ENCODE data around the gene LIMK1.
A peak's percentile ranks its signal among the peaks of the same experiment; 100 is the strongest.

LIMK1 gene

DNA sequence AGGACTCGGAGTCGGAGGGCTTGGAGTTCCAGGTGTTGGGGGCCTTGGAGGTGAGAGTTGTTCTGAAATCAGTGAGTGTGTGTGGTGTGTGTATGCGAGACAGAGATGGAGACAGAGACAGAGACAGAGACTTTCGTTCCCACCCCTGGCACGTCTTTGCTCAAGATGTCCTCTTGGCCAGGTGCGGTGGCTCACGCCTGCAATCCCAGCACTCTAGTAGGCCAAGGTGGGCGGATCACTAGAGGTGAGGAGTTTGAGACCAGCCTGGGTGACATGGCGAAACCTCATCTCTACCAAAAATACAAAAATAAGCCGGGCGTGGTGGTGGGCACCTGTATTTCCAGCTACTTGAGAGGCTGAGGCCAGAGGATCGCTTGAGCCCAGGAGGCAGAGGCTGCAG lies 20.0 kb upstream of the LIMK1 start:
- Mint-ChIP-seq H3K36me3 (no peaks in the 10 kb centered on the region), H3K4me3 (no peak overlapping the region), H3K27ac (no peak overlapping the region), H3K4me1 (no peaks in the 10 kb centered on the region), H3K9me3 (no peaks in the 10 kb centered on the region), H3K27me3 (no peaks in the 10 kb centered on the region)

DNA sequence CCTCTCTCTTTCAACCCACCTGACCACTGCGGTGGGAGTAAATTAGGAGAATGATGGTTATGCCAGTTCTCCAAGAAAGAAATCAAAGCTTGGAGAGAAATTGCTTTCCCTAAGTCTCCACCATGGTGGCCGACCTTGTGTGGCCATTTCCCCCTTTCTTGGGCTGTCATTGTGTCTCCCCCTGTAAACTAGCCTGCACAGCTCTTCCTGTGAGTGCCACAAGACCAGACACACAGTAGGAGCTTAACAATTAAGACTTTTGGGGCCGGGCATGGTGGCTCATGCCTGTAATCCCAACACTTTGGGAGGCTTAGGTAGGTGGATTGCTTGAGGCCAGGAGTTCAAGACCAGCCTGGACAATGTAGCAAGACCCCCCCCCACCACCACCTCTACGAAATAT lies 18.9 kb upstream of the LIMK1 start:
- Mint-ChIP-seq H3K9me3 (no peaks in the 10 kb centered on the region), H3K36me3 (no peaks in the 10 kb centered on the region), H3K4me3 (no peak overlapping the region), H3K4me1 (no peaks in the 10 kb centered on the region), H3K27ac (no peak overlapping the region), H3K27me3 (no peaks in the 10 kb centered on the region)

DNA sequence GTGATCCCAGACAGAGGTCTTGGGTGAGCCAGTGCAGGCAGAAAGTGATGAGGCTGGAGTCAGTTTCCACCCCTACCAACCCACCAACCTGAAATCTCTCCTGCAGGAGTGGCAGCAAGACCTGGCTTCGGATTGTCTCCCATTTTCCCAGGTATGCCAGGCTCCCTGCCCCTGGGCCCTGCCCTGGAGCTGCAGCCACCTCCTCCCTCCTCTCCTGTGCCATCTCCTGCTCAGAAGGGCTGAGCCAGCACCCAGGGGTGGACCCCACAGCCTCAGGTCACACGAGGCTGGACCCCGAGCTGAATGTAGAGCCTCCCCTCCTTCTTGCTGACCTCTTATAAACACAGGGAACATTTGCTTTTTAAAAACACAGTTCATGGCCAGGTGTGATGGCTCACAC lies 17.0 kb upstream of the LIMK1 start:
- H3K9me3 Mint-ChIP-seq: no peaks in the 10 kb centered on the region
- H3K4me3 Mint-ChIP-seq: no peak overlapping the region
- H3K27me3 Mint-ChIP-seq: no peaks in the 10 kb centered on the region
- H3K36me3 Mint-ChIP-seq: no peaks in the 10 kb centered on the region
- H3K27ac Mint-ChIP-seq: no peak overlapping the region
- no peaks in the 10 kb centered on the region for H3K4me1 Mint-ChIP-seq

GRCh38 chr7:74068378-74069085 lies 15.1 kb upstream of the LIMK1 start:
- Mint-ChIP-seq H3K4me1 (no peaks in the 10 kb centered on the region), H3K4me3 (no peak overlapping the region), H3K27me3 (no peaks in the 10 kb centered on the region), H3K9me3 (no peaks in the 10 kb centered on the region), H3K36me3 (no peaks in the 10 kb centered on the region), H3K27ac (no peak overlapping the region)

GRCh38 chr7:74069086-74069541 lies 14.5 kb upstream of the LIMK1 start:
- Mint-ChIP-seq H3K27me3 (no peaks in the 10 kb centered on the region), H3K27ac (no peak overlapping the region), H3K4me1 (no peaks in the 10 kb centered on the region), H3K9me3 (no peaks in the 10 kb centered on the region), H3K36me3 (no peaks in the 10 kb centered on the region), H3K4me3 (no peak overlapping the region)

DNA sequence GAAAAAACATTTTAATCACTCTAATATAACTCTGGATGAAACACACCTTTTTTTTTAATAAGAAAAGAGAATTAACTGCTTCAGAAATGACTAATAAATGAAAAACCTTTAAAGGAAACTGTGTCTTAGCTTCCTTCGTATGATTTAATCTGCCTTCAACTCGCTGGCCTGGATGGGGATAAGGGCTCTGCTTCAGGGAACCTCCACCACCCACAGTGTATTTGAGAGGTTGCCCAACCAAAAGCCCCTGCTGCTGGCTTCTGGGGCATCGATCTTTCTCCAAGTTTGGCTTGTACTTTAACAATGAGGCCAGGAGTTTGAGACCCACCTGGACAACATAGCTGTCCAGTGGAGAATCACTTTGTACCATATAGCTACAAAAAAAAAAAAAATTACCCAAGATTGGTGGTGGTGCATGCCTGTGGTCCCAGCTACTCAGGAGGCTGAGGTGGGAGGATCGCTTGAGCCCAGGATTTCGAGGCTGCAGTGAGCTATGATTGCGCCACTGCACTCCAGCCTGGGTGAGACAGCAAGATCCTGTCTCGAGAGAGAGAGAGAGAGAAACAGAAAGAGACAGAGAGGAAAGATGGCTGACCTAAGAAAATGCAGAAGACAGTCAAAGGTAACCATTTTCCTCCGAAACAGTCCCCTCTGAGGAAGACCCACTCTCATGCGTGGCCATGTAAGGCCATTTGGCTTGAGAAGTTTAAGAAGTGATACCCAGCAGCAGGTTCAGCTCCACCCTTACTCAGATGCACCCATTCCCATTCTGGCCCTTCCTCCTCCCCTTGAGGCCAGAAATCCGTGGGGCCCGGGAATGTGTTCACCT lies 13.6 kb upstream of the LIMK1 start:
- Mint-ChIP-seq H3K4me1 (no peaks in the 10 kb centered on the region), H3K9me3 (no peaks in the 10 kb centered on the region), H3K27me3 (no peaks in the 10 kb centered on the region), H3K36me3 (no peaks in the 10 kb centered on the region), H3K4me3 (no peak overlapping the region), H3K27ac (no peak overlapping the region)

- no peak overlapping the region for H3K4me3 Mint-ChIP-seq
- no peaks in the 10 kb centered on the region for H3K4me1 Mint-ChIP-seq
- no peak overlapping the region for H3K27ac Mint-ChIP-seq
- H3K36me3 Mint-ChIP-seq: no peaks in the 10 kb centered on the region
- H3K9me3 Mint-ChIP-seq: no peaks in the 10 kb centered on the region
- no peaks in the 10 kb centered on the region for H3K27me3 Mint-ChIP-seq
These were observed 13.0 kb upstream of the LIMK1 start for GRCh38 chr7:74070619-74070921.

GRCh38 chr7:74071121-74071520 lies 12.5 kb upstream of the LIMK1 start:
- no peaks in the 10 kb centered on the region for H3K9me3 Mint-ChIP-seq
- H3K36me3 Mint-ChIP-seq: no peaks in the 10 kb centered on the region
- H3K27me3 Mint-ChIP-seq: no peaks in the 10 kb centered on the region
- no peak overlapping the region for H3K27ac Mint-ChIP-seq
- no peaks in the 10 kb centered on the region for H3K4me1 Mint-ChIP-seq
- no peak overlapping the region for H3K4me3 Mint-ChIP-seq

- H3K4me3 Mint-ChIP-seq: no peak overlapping the region
- no peaks in the 10 kb centered on the region for H3K9me3 Mint-ChIP-seq
- no peak overlapping the region for H3K27ac Mint-ChIP-seq
- H3K27me3 Mint-ChIP-seq: no peaks in the 10 kb centered on the region
- H3K36me3 Mint-ChIP-seq: no peaks in the 10 kb centered on the region
- no peaks in the 10 kb centered on the region for H3K4me1 Mint-ChIP-seq
These were observed 8.8 kb upstream of the LIMK1 start for GRCh38 chr7:74074770-74075169.

DNA sequence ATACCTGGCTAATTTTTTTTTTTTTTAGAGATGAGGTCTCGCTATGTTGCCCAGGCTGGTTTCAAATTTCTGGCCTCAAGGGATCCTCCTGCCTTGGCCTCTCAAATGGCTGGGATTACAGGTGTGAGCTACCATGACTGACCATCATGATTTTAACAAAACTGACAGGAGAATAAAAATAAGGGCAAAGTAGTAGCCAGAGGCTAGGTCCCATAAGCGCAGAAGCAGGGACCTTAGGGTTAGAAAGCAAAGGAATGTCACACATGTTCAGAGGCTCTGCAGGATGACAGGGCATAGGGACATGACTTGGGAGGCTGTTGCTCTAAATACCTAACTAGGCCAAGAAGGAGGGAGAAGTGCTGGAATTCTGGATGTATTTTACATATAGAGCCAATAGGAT lies 5.1 kb upstream of the LIMK1 start:
- Mint-ChIP-seq H3K4me3 (no peak overlapping the region), H3K27me3 (no peaks in the 10 kb centered on the region)

GRCh38 chr7:74082770-74083116 lies 861 bp upstream of the LIMK1 start:
- Mint-ChIP-seq H3K36me3 (no peaks in the 10 kb centered on the region), H3K27ac (no peak overlapping the region), H3K9me3 (no peaks in the 10 kb centered on the region), H3K4me3 (peak overlapping the region; percentile 42), H3K27me3 (no peaks in the 10 kb centered on the region), H3K4me1 (peaks cover 9% of the 10 kb centered on the region)

More for the DNA sequence above, 5.1 kb upstream of the LIMK1 start:
- Mint-ChIP-seq H3K9me3 (no peaks in the 10 kb centered on the region), H3K27ac (no peak overlapping the region), H3K36me3 (no peaks in the 10 kb centered on the region), H3K4me1 (no peaks in the 10 kb centered on the region)

DNA sequence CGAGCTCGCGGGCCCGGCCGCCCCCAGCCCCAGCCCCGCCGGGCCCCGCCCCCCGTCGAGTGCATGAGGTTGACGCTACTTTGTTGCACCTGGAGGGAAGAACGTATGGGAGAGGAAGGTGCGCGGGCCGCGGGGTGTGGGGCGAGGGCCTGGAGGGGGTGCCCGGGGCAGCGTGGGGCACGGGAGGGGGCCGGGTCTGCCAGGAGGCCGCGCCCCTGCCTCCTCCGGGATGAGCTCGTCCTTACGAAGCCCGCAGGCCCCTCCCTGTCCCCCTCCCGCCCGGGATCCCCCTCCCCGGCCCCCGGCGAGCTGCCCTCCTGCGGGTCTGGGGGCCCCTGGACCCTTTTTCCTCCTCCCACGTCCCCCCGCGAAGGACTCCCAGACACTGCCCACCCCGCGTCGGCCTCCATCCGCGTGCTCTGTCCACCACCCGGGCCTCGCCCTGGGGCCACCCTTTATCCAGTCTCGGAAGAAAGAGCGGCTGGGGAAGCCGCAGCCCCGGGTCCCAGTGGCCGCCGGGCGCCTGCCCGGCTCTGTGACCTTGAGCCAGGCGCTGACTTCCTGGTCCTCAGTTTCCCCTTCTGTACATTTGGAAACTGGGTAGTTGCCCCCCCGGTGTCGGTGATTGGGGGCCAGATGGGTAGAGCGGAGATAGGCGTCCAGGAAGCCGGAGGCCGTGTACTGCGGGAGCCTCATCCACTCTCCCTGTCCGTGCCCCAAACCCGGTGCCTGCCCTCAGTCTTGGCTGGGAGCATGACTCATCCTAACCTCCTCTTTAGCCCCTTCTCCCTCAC lies 521 bp downstream of the LIMK1 start:
- Mint-ChIP-seq H3K27me3 (no peaks in the 10 kb centered on the region), H3K4me1 (peaks cover 9% of the 10 kb centered on the region), H3K4me3 (peak overlapping the region; percentile 83)

GRCh38 chr7:74084722-74085578 lies 1.3 kb downstream of the LIMK1 start:
- Mint-ChIP-seq H3K27ac (peak overlapping the region; percentile 79), H3K4me3 (peak overlapping the region; percentile 83), H3K9me3 (no peaks in the 10 kb centered on the region), H3K4me1 (peaks cover 9% of the 10 kb centered on the region), H3K36me3 (no peaks in the 10 kb centered on the region), H3K27me3 (no peaks in the 10 kb centered on the region)

More for the DNA sequence above, 521 bp downstream of the LIMK1 start:
- Mint-ChIP-seq H3K9me3 (no peaks in the 10 kb centered on the region), H3K36me3 (no peaks in the 10 kb centered on the region), H3K27ac (peak overlapping the region; percentile 79)

DNA sequence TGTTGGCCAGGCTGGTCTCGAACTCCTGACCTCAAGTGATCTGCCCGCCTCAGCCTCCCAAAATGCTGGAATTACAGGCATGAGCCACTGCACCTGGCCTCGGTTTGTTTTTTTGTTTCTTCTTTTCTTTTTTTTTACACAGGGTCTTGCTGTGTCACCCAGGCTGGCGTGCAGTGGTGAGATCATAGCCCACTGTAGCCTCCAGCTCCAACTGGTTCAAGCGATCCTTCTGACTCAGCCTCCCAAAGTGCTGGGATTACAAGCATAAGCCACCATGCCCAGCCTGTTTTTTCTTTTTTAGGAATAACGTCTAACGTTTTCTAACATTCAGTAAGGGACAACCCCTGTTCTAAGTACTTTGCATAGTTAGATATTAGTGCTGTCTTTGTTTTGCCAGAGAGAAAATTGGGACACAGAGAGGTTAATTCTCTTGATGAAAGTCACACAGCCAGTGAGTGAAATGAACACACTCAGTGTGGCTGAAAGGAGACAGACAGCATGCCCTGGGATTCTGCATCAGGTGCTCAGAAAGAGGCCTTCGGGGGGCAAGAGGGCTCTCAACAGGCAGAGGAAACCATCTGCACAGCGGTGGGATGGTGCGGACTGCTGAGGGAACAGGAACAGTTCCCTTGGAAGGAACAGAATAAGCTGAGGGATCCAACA lies 4.3 kb downstream of the LIMK1 start:
- H3K27ac Mint-ChIP-seq: no peak overlapping the region

More for the DNA sequence above, 4.3 kb downstream of the LIMK1 start:
- Mint-ChIP-seq H3K4me3 (no peak overlapping the region), H3K4me1 (peaks cover 9% of the 10 kb centered on the region), H3K9me3 (no peaks in the 10 kb centered on the region), H3K27me3 (no peaks in the 10 kb centered on the region), H3K36me3 (no peaks in the 10 kb centered on the region)
